Erythroblast (primary cell): ENCODE data around the gene BHLHA9.

Experiments
- GATA1 ChIP-seq: IDR thresholded peaks from 2 replicates; pipeline ENCODE4 v1.6.1; 2011; ENCODE audit warnings: low read depth, mild to moderate bottlenecking, control low read depth, low read length, moderate library complexity
- POLR2A ChIP-seq: IDR thresholded peaks from 2 replicates; pipeline ENCODE4 v1.6.1; 2011; ENCODE audit warnings: mild to moderate bottlenecking, low read length

GRCh38 chr17:1255041-1255440 is 15.2 kb upstream of the BHLHA9 start:
- no peak for TF ChIP-seq POLR2A
- TF ChIP-seq GATA1: no peak
